SK-N-SH (cell line): ENCODE results near the gene HOMER2. TPM values are rescaled to one million over a fixed set of nuclear protein-coding genes. Genes with fewer than 3 reads are reported as not detected.

Experiments used
- CTCF ChIA-PET: fragments of 300-600, 350-600 bp; formaldehyde crosslinking; extraction: SDS; loops from one replicate; lab custom pipeline; 2021; lab: Yijun Ruan, JAX
- POLR2A ChIA-PET: fragments of 350-600 bp; sonication (Branson Sonifier 250); formaldehyde crosslinking; extraction: SDS; loops from one replicate; lab custom pipeline; 2020; ENCODE audit warnings: antibody characterized with exemption, inconsistent platforms; lab: Yijun Ruan, JAX
- DNase-seq: peaks from one replicate; pipeline ENCODE4 v3.0.0; 2012
- H2AFZ ChIP-seq: fragments of 200-600 bp; sonication (generic); 2 replicates; pipeline ENCODE4 v1.8.1; 2016; ENCODE audit warnings: antibody characterized with exemption, mild to moderate bottlenecking, low read depth
- H3F3A ChIP-seq: fragments of 200-600 bp; sonication (generic); replicated peaks from 2 replicates; pipeline ENCODE3; 2016; ENCODE audit warnings: antibody characterized with exemption, mild to moderate bottlenecking; ENCODE audit not compliant: insufficient read depth
- H3K27ac ChIP-seq, 2 experiments: fragments of 200-500 bp in 1 of 2; fragments of 200-600 bp in 1 of 2; sonication (Bioruptor generic) in 1 of 2; sonication (generic), shearing (Covaris generic) in 1 of 2; 2 replicates each; pipeline versions ENCODE4 v1.5.1 to v1.6.1; 2014 to 2016; ENCODE audit warnings: low read depth in 2 of 2, inconsistent platforms in 1 of 2, low read length in 1 of 2, mild to moderate bottlenecking in 1 of 2, mixed read lengths in 1 of 2
- H3K27me3 ChIP-seq: fragments of 200-600 bp; sonication (generic), shearing (Covaris generic); 2 replicates; pipeline ENCODE4 v1.6.1; 2016; ENCODE audit warnings: mixed run types; ENCODE audit not compliant: insufficient read depth
- H3K36me3 ChIP-seq, 2 experiments: fragments of 200-500 bp in 1 of 2; fragments of 200-600 bp in 1 of 2; sonication (Bioruptor generic) in 1 of 2; sonication (generic) in 1 of 2; replicated peaks in 1 of 2; 2 replicates each; pipeline versions ENCODE3 to v1.5.1; 2014 to 2016; ENCODE audit warnings: low read length in 1 of 2, mild to moderate bottlenecking in 1 of 2; ENCODE audit not compliant: insufficient read depth in 2 of 2, control insufficient read depth in 1 of 2
- H3K4me1 ChIP-seq, 2 experiments: fragments of 200-500 bp in 1 of 2; fragments of 200-600 bp in 1 of 2; sonication (Bioruptor generic) in 1 of 2; sonication (generic), shearing (Covaris generic) in 1 of 2; 2 replicates each; pipeline versions ENCODE4 v1.5.1 to v1.6.1; 2014 to 2016; ENCODE audit warnings: low read depth in 1 of 2, low read length in 1 of 2, mixed run types in 1 of 2; ENCODE audit not compliant: insufficient read depth in 2 of 2, control insufficient read depth in 1 of 2
- H3K4me2 ChIP-seq: fragments of 200-600 bp; sonication (generic), shearing (Covaris generic); 2 replicates; pipeline ENCODE4 v1.6.1; 2017; ENCODE audit warnings: mixed run types
- H3K4me3 ChIP-seq, 2 experiments: fragments of 200-500 bp in 1 of 2; fragments of 200-600 bp in 1 of 2; sonication (Bioruptor generic) in 1 of 2; sonication (generic), shearing (Covaris generic) in 1 of 2; 2 replicates each; pipeline versions ENCODE4 v1.5.1 to v1.8.1; 2014 to 2016; ENCODE audit warnings: low read depth in 2 of 2, inconsistent platforms in 1 of 2, low read length in 1 of 2, mild to moderate bottlenecking in 1 of 2, mixed read lengths in 1 of 2, moderate library complexity in 1 of 2
- H3K79me2 ChIP-seq: fragments of 200-600 bp; sonication (generic); 2 replicates; pipeline ENCODE4 v1.8.1; 2017; ENCODE audit warnings: mild to moderate bottlenecking; ENCODE audit not compliant: insufficient read depth
- H3K9ac ChIP-seq: fragments of 200-600 bp; sonication (generic); 2 replicates; pipeline ENCODE4 v1.6.1; 2017; ENCODE audit warnings: mixed run types
- H3K9me2 ChIP-seq: fragments of 200-600 bp; sonication (generic); 2 replicates; pipeline ENCODE4 v1.6.1; 2017; ENCODE audit warnings: mixed run types
- H3K9me3 ChIP-seq: fragments of 200-600 bp; sonication (generic); 2 replicates; pipeline ENCODE4 v1.6.1; 2017; ENCODE audit warnings: mixed run types, mild to moderate bottlenecking, moderate library complexity
- H4K20me1 ChIP-seq: fragments of 200-600 bp; sonication (generic); 2 replicates; pipeline ENCODE4 v1.6.1; 2017; ENCODE audit warnings: mild to moderate bottlenecking, mixed run types; ENCODE audit not compliant: insufficient read depth
- CHD2 ChIP-seq: fragments of 150-350 bp; IDR thresholded peaks from 2 replicates; pipeline ENCODE4 v1.6.1; 2018; ENCODE audit warnings: low read length; ENCODE audit not compliant: partially characterized antibody
- CTCF ChIP-seq: fragments of 200-600 bp; sonication (generic); IDR thresholded peaks from 2 replicates; pipeline ENCODE4 v1.6.1; 2017; ENCODE audit warnings: antibody characterized with exemption, mild to moderate bottlenecking, moderate library complexity
- ELF1 ChIP-seq: IDR thresholded peaks from 2 replicates; pipeline ENCODE4 v1.4.0; 2012
- EP300 ChIP-seq, 2 experiments: IDR thresholded peaks; 2 replicates each; pipeline versions ENCODE4 v1.4.0 to v1.6.1; 2012; ENCODE audit warnings: borderline replicate concordance in 1 of 2, low read depth in 1 of 2, low read length in 1 of 2
- EZH2phosphoT487 ChIP-seq: fragments of 200-600 bp; sonication (generic); IDR thresholded peaks from 2 replicates; pipeline ENCODE4 v1.6.1; 2017; ENCODE audit warnings: low read depth, mixed run types, mild to moderate bottlenecking, antibody characterized with exemption, moderate library complexity, borderline replicate concordance
- FOSL2 ChIP-seq: IDR thresholded peaks from 2 replicates; pipeline ENCODE4 v1.4.0; 2012; ENCODE audit warnings: low read depth, mild to moderate bottlenecking, moderate library complexity, borderline replicate concordance
- FOXM1 ChIP-seq: IDR thresholded peaks from 2 replicates; pipeline ENCODE4 v1.4.0; 2012; ENCODE audit warnings: low read depth, mild to moderate bottlenecking
- GABPA ChIP-seq: IDR thresholded peaks from 2 replicates; pipeline ENCODE4 v1.4.0; 2012; ENCODE audit warnings: low read depth, mild to moderate bottlenecking
- MAX ChIP-seq: IDR thresholded peaks from 2 replicates; pipeline ENCODE4 v1.4.0; 2012; ENCODE audit warnings: low read depth
- MEF2A ChIP-seq: IDR thresholded peaks from 2 replicates; pipeline ENCODE4 v1.4.0; 2012; ENCODE audit warnings: low read depth, borderline replicate concordance
- NFIC ChIP-seq: IDR thresholded peaks from 2 replicates; pipeline ENCODE4 v1.4.0; 2012; ENCODE audit warnings: borderline replicate concordance
- NRF1 ChIP-seq: IDR thresholded peaks from 2 replicates; pipeline ENCODE4 v1.6.1; 2012; ENCODE audit warnings: low read depth, mild to moderate bottlenecking, low read length
- RAD21 ChIP-seq: IDR thresholded peaks from 2 replicates; pipeline ENCODE4 v1.6.1; 2012; ENCODE audit warnings: mild to moderate bottlenecking, low read length
- RFX5 ChIP-seq: IDR thresholded peaks from 2 replicates; pipeline ENCODE4 v1.6.1; 2012; ENCODE audit warnings: mild to moderate bottlenecking, improper control_type of control experiment, low read length
- RXRA ChIP-seq: IDR thresholded peaks from 2 replicates; pipeline ENCODE4 v1.4.0; 2012; ENCODE audit warnings: low read depth, mild to moderate bottlenecking, borderline replicate concordance
- SIN3A ChIP-seq: IDR thresholded peaks from 2 replicates; pipeline ENCODE4 v1.6.1; 2012; ENCODE audit warnings: low read depth, mild to moderate bottlenecking, low read length, moderate library complexity, borderline replicate concordance
- TEAD4 ChIP-seq: IDR thresholded peaks from 2 replicates; pipeline ENCODE4 v1.4.0; 2012; ENCODE audit warnings: mild to moderate bottlenecking, borderline replicate concordance; ENCODE audit not compliant: insufficient read depth
- USF1 ChIP-seq: IDR thresholded peaks from 2 replicates; pipeline ENCODE4 v1.4.0; 2012; ENCODE audit warnings: low read depth, borderline replicate concordance
- YY1 ChIP-seq: IDR thresholded peaks from 2 replicates; pipeline ENCODE4 v1.4.0; 2012; ENCODE audit warnings: low read depth, mild to moderate bottlenecking
- ZBTB33 ChIP-seq: IDR thresholded peaks from 2 replicates; pipeline ENCODE4 v1.4.0; 2012; ENCODE audit warnings: low read depth, borderline replicate concordance
- WGBS: methylation state at CpG from one replicate; pipeline ENCODE4 v1.1.6; 2017; ENCODE audit warnings: low lambda C conversion rate; 5-methylcytosine and 5-hydroxymethylcytosine counted together
- polyA plus RNA-seq, 3 experiments: library from polyadenylated mRNA; depleted of rRNA; stranded (reverse); fragments of >200 nt; gene quantifications; 2 replicates each; pipeline ENCODE4 v1.2.3, GENCODE V29; 2012

HOMER2 gene
- polyA plus RNA-seq, 1 of the 3 experiments (the other 2 are of a cell fraction): 7.3 TPM

- no peaks in the 10 kb centered on the region for H3K79me2 ChIP-seq
- CTCF ChIA-PET: interaction anchor here (0.8 to 1.5 kb wide), 4 partner anchors 16 to 438 kb away, joined by 3 to 4 read pairs (median 4); partner anchors contain the start of gene C15orf40
- POLR2A ChIA-PET: interaction anchor here (0.7 kb wide), 1 partner anchor 17 kb away, joined by 3 read pairs; the partner anchor contains the start of gene RAMAC
These were observed 16.8 kb upstream of the HOMER2 start for GRCh38 chr15:82969353-82969752.

GRCh38 chr15:82968066-82968465, 15.5 kb upstream of the HOMER2 start:
- Histone ChIP-seq H2AFZ (no peak overlapping the region), H3K9me2 (no peaks in the 10 kb centered on the region), H4K20me1 (no peaks in the 10 kb centered on the region), H3F3A (no peaks in the 10 kb centered on the region), H3K36me3 (no peaks in the 10 kb centered on the region), H3K9me3 (no peaks in the 10 kb centered on the region), H3K4me3 (no peak overlapping the region), H3K4me1 (peaks cover 0 to 13% of the 10 kb centered on the region in 2 experiments; a peak in 2 of 4 replicates), H3K9ac (no peak overlapping the region), H3K27me3 (no peaks in the 10 kb centered on the region), H3K4me2 (no peak overlapping the region), H3K27ac (no peak overlapping the region), H3K79me2 (no peaks in the 10 kb centered on the region)
- ChIA-PET POLR2A (no interaction called here), CTCF (no interaction called here)
- 93% methylated on average over 4 of the region's 4 CpGs for WGBS
- no peak for DNase-seq
- no peak for TF ChIP-seq FOSL2
- TF ChIP-seq EZH2phosphoT487: no peak
- TF ChIP-seq RXRA: no peak
- no peak for TF ChIP-seq CHD2
- no peak for TF ChIP-seq RFX5
- no peak for TF ChIP-seq MAX
- TF ChIP-seq FOXM1: no peak
- TF ChIP-seq YY1: no peak
- no peak for TF ChIP-seq EP300 (IDR thresholded peaks at IDR 0.05; ENCODE audit: borderline replicate concordance in 1 of 2, low read depth in 1 of 2, low read length in 1 of 2)
- no peak for TF ChIP-seq MEF2A
- TF ChIP-seq SIN3A: no peak
- no peak for TF ChIP-seq GABPA
- no peak for TF ChIP-seq ZBTB33
- TF ChIP-seq ELF1: no peak
- TF ChIP-seq USF1: no peak
- TF ChIP-seq NRF1: no peak
- no peak for TF ChIP-seq TEAD4

More at GRCh38 chr15:82969353-82969752, 16.8 kb upstream of the HOMER2 start:
- H3K9ac ChIP-seq: no peak overlapping the region
- no peaks in the 10 kb centered on the region for H4K20me1 ChIP-seq
- H3K9me3 ChIP-seq: no peaks in the 10 kb centered on the region
- H3K4me3 ChIP-seq: no peak overlapping the region
- no peaks in the 10 kb centered on the region for H3K27me3 ChIP-seq
- no peak for DNase-seq
- no peaks in the 10 kb centered on the region for H3K36me3 ChIP-seq
- H3K4me2 ChIP-seq: no peak overlapping the region
- H3F3A ChIP-seq: no peaks in the 10 kb centered on the region
- TF ChIP-seq EZH2phosphoT487: no peak
- TF ChIP-seq NFIC: no peak
- TF ChIP-seq RAD21: no peak
- no peak for TF ChIP-seq RXRA
- no peak for TF ChIP-seq CTCF
- 83% methylated on average over 7 of the region's 7 CpGs for WGBS
- no peak overlapping the region for H2AFZ ChIP-seq
- peaks cover 0 to 13% of the 10 kb centered on the region in 2 experiments; a peak in 2 of 4 replicates for H3K4me1 ChIP-seq
- H3K9me2 ChIP-seq: no peaks in the 10 kb centered on the region
- H3K27ac ChIP-seq: no peak overlapping the region
